Naive thymus-derived CD8-positive, alpha-beta T cell (primary cell): ENCODE measurements around the gene NT5DC4. TPM values are rescaled to one million over a fixed set of nuclear protein-coding genes. Genes with fewer than 3 reads are reported as not detected.
A peak's percentile ranks its signal among the peaks of the same experiment; 100 is the strongest.
"Not testable (repeated sequence)": the region's sequence is repeated elsewhere in the genome, so short reads cannot be mapped to it uniquely, and the experiment has no call there.

Experiments used
- ATAC-seq, 2 donors: fragments of 150-1000 bp; cut with Tn5 transposase in 1 of 2; sonication (Bioruptor Pico), chemical (Tn5 transposase) in 1 of 2; 1 replicate in 1 of 2; 2 replicates in 1 of 2; pipeline ENCODE4 v1.10.0; 2021; ENCODE audit warnings: mild to moderate bottlenecking in 2 of 2, moderate library complexity in 2 of 2
- POLR2A ChIA-PET: fragments of 350-600 bp; sonication (Branson Sonifier 250); formaldehyde crosslinking; loops from one replicate; lab custom pipeline; 2021; ENCODE audit warnings: antibody characterized with exemption; lab: Charles Lee
- DNase-seq, 10 donors: peaks; one replicate each; pipeline versions ENCODE4 v3.0.0 to v3.0.0-alpha.2; 2020 to 2022
- H3K27ac Mint-ChIP-seq, 10 donors: one replicate each; pipeline ENCODE4 v1.8.0; 2020 to 2022; ENCODE audit warnings: mild to moderate bottlenecking in 10 of 10, mixed read lengths in 10 of 10, moderate library complexity in 4 of 10, inconsistent platforms in 1 of 10
- H3K27me3 Mint-ChIP-seq, 5 donors: one replicate each; pipeline ENCODE4 v1.8.0; 2021 to 2022; ENCODE audit warnings: mixed read lengths in 5 of 5
- H3K36me3 Mint-ChIP-seq, 3 donors: one replicate each; pipeline ENCODE4 v1.8.0; 2020 to 2022; ENCODE audit warnings: mixed read lengths in 3 of 3, mild to moderate bottlenecking in 2 of 3, inconsistent platforms in 1 of 3
- H3K4me1 Mint-ChIP-seq, 4 donors: one replicate each; pipeline ENCODE4 v1.8.0; 2021 to 2022; ENCODE audit warnings: mixed read lengths in 4 of 4
- H3K4me3 Mint-ChIP-seq, 10 donors: one replicate each; pipeline ENCODE4 v1.8.0; 2020 to 2022; ENCODE audit warnings: mild to moderate bottlenecking in 10 of 10, mixed read lengths in 10 of 10, moderate library complexity in 6 of 10, inconsistent platforms in 1 of 10
- H3K9me3 Mint-ChIP-seq, 9 donors: one replicate each; pipeline ENCODE4 v1.8.0; 2020 to 2022; ENCODE audit warnings: mixed read lengths in 9 of 9, mild to moderate bottlenecking in 3 of 9, inconsistent platforms in 1 of 9, moderate library complexity in 1 of 9
- polyA plus RNA-seq, 3 donors: library from polyadenylated mRNA; unstranded; fragments of 300-500 nt; fragmentation: Illumina TruSeq; gene quantifications; one replicate each; pipeline ENCODE4 v1.2.3, GENCODE V29; 2021
- total RNA-seq, 8 experiments: library from RNA in 2 of 8; stranded (reverse) in 2 of 8; gene quantifications; one replicate each; pipeline ENCODE4 v1.2.3 and lab custom pipeline; 2021 to 2026

Gene NT5DC4
- total and polyA plus RNA-seq, 5 experiments from 2014 or later = not detected

DNA sequence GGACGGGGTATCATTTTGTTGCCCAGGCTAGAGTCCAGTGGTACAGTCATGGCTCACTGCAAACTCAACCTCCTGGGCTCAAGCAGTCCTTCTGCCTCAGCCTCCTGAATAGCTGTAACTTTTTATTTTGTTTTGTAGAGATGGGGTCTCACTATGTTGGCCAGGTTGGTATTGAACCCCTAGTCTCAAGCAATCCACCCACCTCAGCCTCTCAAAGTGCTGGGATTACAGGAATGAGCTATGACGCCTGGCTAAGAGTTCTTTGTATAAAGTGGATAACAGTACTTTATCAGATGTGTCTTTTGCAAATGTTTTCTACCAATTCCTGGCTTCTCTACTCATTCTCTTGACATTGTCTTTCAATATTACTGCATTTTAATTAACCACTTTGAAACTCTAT, 17.1 kb upstream of the NT5DC4 start:
- POLR2A ChIA-PET = no interaction called here
- no peak for DNase-seq
- ATAC-seq = no peak
- Mint-ChIP-seq H3K27me3 (peaks cover 0 to 23% (median 8%) of the 10 kb centered on the region in 5 donors), H3K27ac (no peak overlapping the region), H3K4me3 (no peak overlapping the region), H3K4me1 (peaks cover 6 to 62% (median 16%) of the 10 kb centered on the region in 4 donors), H3K36me3 (no peaks in the 10 kb centered on the region), H3K9me3 (no peaks in the 10 kb centered on the region)

DNA sequence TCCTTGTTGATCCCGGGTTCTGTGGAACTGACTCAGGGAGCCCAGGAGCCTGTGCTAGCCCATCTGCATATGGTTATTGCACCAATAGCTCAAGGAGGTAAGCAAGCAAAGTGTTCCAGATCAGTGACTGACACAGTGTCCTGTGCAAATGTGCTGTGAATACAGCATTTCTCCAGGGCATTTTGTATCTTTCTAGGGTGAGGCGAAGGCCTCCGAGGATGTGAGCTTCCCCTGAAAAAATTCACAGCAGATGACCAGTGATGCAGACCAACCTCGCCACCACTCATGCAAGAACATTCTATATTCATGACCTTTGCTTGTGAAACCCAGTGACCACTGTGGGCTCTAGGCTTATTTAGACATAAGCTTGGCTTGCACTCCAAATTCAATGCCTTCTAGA, 15.2 kb upstream of the NT5DC4 start:
- H3K4me3 Mint-ChIP-seq = peak overlapping the region in 1 of 10 donors; percentile 39
- DNase-seq = no peak
- peak overlapping the region in 1 of 10 donors; percentile 17 for H3K27ac Mint-ChIP-seq
- H3K4me1 Mint-ChIP-seq = peaks cover 6 to 58% (median 16%) of the 10 kb centered on the region in 4 donors
- POLR2A ChIA-PET = interaction anchor here (0.5 to 0.6 kb wide), 2 partner anchors 116 to 186 kb away, joined by 3 to 7 read pairs; no protein-coding TSS in a partner anchor
- no peak for ATAC-seq
- H3K27me3 Mint-ChIP-seq = peaks cover 0 to 23% (median 10%) of the 10 kb centered on the region in 5 donors
- no peaks in the 10 kb centered on the region for H3K36me3 Mint-ChIP-seq
- H3K9me3 Mint-ChIP-seq = no peaks in the 10 kb centered on the region

DNA sequence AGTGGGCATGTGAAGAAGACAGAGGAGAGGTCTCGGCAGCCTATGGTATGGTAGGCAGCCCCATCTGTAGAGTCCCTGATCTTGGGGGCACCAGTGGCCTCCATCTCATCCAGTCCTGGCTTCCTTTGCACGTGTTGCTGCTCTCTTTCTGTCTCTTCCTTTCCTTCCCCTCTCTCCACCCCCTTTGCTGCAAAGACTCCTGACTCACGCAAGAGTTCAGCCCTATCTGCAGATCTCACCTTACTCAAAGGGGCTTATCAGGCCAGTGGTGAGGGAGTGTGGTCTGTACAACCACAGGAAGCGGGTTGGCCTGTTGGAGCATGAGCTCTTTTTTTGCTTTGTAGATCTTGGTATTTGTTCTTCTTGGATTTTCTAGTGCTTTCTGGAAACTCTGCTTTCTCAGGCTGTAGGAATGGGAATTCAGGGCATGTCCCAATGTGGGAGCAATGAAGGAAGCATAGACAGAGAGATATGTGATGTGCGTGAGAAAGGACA, 14.6 kb upstream of the NT5DC4 start:
- DNase-seq (peak in 7 of 10 donors; percentile 21 to 64 (median 44)), ATAC-seq (peak; percentile 66 to 98)
- peak overlapping the region in 5 of 10 donors; percentile 16 to 63 (median 33) for H3K4me3 Mint-ChIP-seq
- POLR2A ChIA-PET = interaction anchor here (0.5 kb wide), 1 partner anchor 187 kb away, joined by 7 read pairs; no protein-coding TSS in a partner anchor
- peaks cover 6 to 58% (median 16%) of the 10 kb centered on the region in 4 donors for H3K4me1 Mint-ChIP-seq
- H3K27me3 Mint-ChIP-seq = peaks cover 0 to 28% (median 10%) of the 10 kb centered on the region in 5 donors
- H3K27ac Mint-ChIP-seq = peak overlapping the region in 5 of 10 donors; percentile 7 to 58 (median 32)
- H3K36me3 Mint-ChIP-seq = no peaks in the 10 kb centered on the region
- no peaks in the 10 kb centered on the region for H3K9me3 Mint-ChIP-seq

DNA sequence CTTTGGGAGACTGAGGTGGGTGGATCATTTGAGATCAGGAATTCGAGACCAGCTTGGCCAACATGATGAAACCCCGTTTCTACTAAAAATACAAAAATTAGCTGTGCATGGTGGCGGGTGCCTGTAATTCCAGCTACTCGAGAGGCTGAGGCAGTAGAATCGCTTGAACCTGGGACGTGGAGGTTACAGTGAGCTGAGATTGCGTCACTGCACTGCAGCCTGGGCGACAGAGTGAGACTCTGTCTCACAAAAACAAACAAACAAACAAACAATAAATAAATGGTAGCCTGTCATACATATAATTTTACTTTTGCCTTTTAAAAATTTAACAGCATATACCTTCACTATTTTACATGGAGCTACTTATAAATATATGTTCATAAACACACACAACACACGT, 13.9 kb upstream of the NT5DC4 start:
- Mint-ChIP-seq H3K4me3 (peak overlapping the region in 1 of 10 donors; percentile 4), H3K4me1 (peaks cover 6 to 58% (median 16%) of the 10 kb centered on the region in 4 donors), H3K27me3 (peaks cover 0 to 32% (median 9%) of the 10 kb centered on the region in 5 donors), H3K27ac (peak overlapping the region in 1 of 10 donors; percentile 9)
- POLR2A ChIA-PET, DNase-seq, ATAC-seq, H3K36me3 Mint-ChIP-seq, H3K9me3 Mint-ChIP-seq: not testable (repeated sequence)

DNA sequence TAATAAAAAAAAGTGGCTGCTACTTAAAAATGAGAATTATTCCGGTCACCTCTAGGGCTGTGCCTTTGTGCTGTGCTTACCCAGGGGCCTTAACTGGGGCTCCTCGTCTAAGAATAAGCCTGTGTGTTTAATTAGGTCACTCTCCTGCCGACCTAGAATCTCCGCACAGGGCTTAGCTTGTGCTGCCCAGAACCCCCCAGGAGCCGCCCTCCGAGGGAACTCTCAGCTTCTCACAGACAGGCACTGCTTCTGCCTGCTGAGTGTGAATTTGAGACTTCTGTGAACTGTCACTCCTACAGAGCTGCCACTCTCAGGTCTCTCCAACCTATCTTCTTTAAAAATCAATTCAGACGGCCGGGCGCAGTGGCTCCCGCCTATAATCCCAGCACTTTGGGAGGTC, 11.9 kb upstream of the NT5DC4 start:
- H3K27me3 Mint-ChIP-seq = peaks cover 0 to 47% (median 11%) of the 10 kb centered on the region in 5 donors
- peaks cover 6 to 53% (median 16%) of the 10 kb centered on the region in 4 donors for H3K4me1 Mint-ChIP-seq
- no peak for ATAC-seq
- peak overlapping the region in 2 of 10 donors; percentile 37 to 42 for H3K27ac Mint-ChIP-seq
- POLR2A ChIA-PET = no interaction called here
- no peaks in the 10 kb centered on the region for H3K9me3 Mint-ChIP-seq
- peak overlapping the region in 1 of 10 donors; percentile 8 for H3K4me3 Mint-ChIP-seq
- no peaks in the 10 kb centered on the region for H3K36me3 Mint-ChIP-seq
- no peak for DNase-seq

DNA sequence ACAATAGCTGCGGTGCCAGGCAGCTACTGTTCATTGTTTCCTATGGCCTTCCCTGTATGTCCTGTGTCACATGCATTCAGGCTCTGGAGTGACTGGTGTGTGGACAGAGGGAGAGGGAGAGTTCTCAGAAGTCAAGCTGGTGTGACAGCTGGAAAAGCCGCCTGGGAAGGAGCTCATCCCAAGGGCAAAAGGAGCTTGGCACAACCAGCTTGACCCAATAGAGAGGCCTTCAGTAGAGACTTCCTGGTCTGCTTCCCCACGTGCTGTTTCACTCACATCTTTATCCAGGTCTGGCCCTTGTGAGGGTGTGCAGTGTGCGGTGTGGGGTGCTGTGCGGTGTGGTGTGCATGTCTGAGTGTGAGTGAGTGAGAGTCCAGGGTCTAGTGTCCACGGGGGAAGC, 11.1 kb upstream of the NT5DC4 start:
- POLR2A ChIA-PET = no interaction called here
- Mint-ChIP-seq H3K27me3 (peaks cover 0 to 48% (median 10%) of the 10 kb centered on the region in 5 donors), H3K4me3 (no peak overlapping the region), H3K27ac (peak overlapping the region in 2 of 10 donors; percentile 42 to 83), H3K36me3 (no peaks in the 10 kb centered on the region), H3K4me1 (peaks cover 6 to 53% (median 16%) of the 10 kb centered on the region in 4 donors), H3K9me3 (no peaks in the 10 kb centered on the region)
- no peak for ATAC-seq
- no peak for DNase-seq

DNA sequence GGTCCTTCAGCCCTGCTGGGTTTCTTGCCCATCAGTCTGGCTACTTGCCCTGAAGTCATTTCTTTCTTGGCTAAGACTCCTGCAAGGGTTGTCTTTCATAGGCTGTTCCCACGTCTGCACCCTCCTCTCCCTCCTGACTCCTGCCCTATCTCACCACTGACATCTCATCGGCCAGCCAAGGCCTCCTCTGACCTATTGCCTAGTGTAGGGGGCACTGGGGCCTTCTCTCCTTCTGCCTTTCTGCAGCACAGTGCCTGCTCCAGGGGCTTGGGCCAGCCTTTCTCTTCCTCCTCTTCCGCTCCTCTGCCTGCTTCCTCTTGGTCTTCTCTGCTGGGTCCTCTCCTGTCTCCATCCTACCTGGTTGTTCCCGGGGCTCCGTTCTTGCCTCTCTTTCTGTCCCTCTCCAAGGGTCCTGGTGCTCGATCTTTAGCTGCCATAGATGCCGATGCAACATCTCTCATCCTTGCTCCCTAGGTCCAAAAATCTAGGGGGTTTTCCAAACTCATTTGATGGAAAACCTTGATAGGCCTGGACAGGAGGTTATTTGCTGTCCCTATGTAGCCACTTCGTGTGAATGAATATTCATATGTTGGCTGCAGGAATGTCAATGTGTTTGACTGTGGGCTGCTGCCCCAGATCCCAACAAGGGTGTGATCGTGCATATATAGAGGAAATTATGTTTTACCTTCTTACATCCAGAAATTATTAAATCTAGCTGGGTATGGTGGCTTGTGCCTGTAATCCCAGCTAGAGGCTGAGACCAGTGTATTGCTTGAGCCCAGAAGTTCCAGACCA, 9.7 kb upstream of the NT5DC4 start:
- Mint-ChIP-seq H3K27ac (peak overlapping the region in 2 of 10 donors; percentile 8 to 34), H3K9me3 (no peaks in the 10 kb centered on the region), H3K27me3 (peaks cover 0 to 38% (median 8%) of the 10 kb centered on the region in 5 donors), H3K4me1 (peaks cover 3 to 43% (median 7%) of the 10 kb centered on the region in 4 donors), H3K4me3 (no peak overlapping the region), H3K36me3 (no peaks in the 10 kb centered on the region)
- POLR2A ChIA-PET = no interaction called here
- DNase-seq (no peak), ATAC-seq (no peak)

DNA sequence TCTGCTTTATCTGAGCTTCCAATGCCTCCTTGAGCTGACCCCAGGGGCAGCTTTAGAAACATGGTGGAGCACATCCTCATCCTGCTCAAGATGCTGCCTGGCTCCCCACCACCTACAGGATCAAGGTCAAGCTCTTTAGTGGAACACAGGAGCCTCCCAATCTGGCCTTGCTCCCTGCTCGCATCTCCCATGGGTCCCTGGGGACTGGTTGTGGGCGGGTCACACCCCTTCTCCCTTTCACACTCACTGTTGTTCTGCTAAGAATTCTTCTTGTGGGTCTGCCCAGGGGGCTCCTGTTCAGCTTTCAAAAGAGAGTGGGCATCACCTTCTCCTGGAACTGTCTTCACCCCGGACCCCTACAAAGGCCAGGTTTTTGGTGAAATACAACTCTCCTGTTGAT, 8.4 kb upstream of the NT5DC4 start:
- peaks cover 0 to 3% (median 0%) of the 10 kb centered on the region in 3 donors for H3K36me3 Mint-ChIP-seq
- H3K4me3 Mint-ChIP-seq = no peak overlapping the region
- H3K9me3 Mint-ChIP-seq = peaks cover 0 to 6% (median 0%) of the 10 kb centered on the region in 9 donors
- H3K27ac Mint-ChIP-seq = no peak overlapping the region
- H3K27me3 Mint-ChIP-seq = peaks cover 0 to 35% (median 5%) of the 10 kb centered on the region in 5 donors
- no peak for DNase-seq
- peaks cover 0 to 30% (median 0%) of the 10 kb centered on the region in 4 donors for H3K4me1 Mint-ChIP-seq
- ATAC-seq = no peak
- POLR2A ChIA-PET = no interaction called here

DNA sequence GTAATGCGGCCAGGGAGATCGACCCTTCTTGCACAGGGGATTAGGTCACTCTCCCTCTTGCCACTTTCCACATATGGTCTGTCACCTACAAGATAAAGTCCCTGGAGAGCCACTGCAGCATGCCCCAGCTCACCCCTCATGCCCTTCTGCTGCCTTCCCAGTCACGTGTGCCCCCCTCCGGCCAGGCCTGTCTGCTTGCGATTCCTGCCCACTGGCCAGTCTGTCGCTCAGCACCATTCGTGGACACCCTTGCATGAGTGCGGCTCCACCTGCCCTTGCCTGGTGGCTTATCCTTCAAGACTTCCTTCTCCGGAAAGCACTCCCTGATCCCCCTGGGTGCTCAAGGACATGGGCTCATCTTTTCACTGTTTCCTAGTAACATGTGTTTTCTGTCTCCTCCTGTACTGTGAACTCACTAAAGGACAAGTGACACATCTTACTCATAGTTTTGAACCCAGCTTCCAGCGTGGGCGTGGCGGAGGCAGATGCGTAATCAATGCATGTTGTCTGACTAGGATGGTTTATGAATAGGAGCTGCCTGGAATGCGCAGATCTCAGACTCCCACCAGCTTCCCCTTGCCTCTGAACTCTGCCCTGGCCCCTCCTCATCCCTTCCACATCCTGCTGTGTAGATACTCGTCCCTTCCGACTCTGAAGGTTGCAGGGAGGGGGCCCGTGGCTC, 7.8 kb upstream of the NT5DC4 start:
- peaks cover 0 to 3% (median 0%) of the 10 kb centered on the region in 3 donors for H3K36me3 Mint-ChIP-seq
- peaks cover 0 to 25% (median 0%) of the 10 kb centered on the region in 4 donors for H3K4me1 Mint-ChIP-seq
- DNase-seq (no peak), ATAC-seq (no peak)
- POLR2A ChIA-PET = no interaction called here
- H3K9me3 Mint-ChIP-seq = peaks cover 0 to 6% (median 0%) of the 10 kb centered on the region in 9 donors
- H3K4me3 Mint-ChIP-seq = peak overlapping the region in 1 of 10 donors; percentile 36
- no peak overlapping the region for H3K27ac Mint-ChIP-seq
- peaks cover 0 to 35% (median 5%) of the 10 kb centered on the region in 5 donors for H3K27me3 Mint-ChIP-seq

DNA sequence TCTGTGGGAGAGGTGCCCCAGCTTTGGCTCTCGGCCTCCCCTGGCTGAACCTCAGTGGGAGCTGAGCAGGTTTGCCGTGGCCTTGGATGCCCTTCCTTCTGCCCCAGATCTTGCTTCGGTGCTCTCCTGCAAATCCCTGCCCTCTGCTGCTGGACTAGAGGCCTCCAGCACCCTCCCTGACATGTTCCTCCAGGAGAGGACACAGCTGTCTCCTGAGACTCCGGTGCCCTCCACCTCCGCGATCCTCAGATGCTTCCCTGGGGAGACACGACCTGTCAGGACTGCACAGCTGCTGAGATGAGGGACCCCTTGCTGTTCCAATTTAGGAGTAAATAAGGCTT, 7.3 kb upstream of the NT5DC4 start:
- Mint-ChIP-seq H3K27me3 (peaks cover 0 to 35% (median 5%) of the 10 kb centered on the region in 5 donors), H3K4me1 (peaks cover 0 to 19% (median 0%) of the 10 kb centered on the region in 4 donors), H3K4me3 (no peak overlapping the region), H3K27ac (peak overlapping the region in 1 of 10 donors; percentile 4), H3K36me3 (peaks cover 0 to 3% (median 0%) of the 10 kb centered on the region in 3 donors), H3K9me3 (peaks cover 0 to 6% (median 0%) of the 10 kb centered on the region in 9 donors)
- DNase-seq (no peak), ATAC-seq (no peak)
- POLR2A ChIA-PET = no interaction called here

DNA sequence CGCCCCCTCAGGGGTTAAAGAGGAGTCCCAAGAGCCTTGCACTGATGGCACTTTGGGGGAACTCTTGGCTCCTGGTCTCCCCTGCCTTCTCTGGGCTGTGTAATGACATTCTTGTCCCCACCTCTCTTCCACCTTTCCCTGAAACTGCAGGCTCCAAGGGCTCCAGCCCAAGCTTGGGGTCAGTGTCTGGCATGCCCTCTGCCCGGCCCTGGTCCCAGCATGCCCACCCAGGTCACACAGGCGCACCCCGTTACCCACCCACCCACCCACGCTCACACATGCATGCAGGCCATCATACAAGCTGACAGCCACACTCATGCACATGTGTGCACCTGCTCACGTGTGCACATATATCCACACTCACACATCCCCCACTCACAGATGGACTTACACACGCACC, 6.9 kb upstream of the NT5DC4 start:
- ATAC-seq (no peak), DNase-seq (no peak)
- Mint-ChIP-seq H3K27me3 (peaks cover 0 to 35% (median 5%) of the 10 kb centered on the region in 5 donors), H3K4me3 (no peak overlapping the region), H3K4me1 (peaks cover 0 to 16% (median 0%) of the 10 kb centered on the region in 4 donors), H3K36me3 (peaks cover 0 to 3% (median 0%) of the 10 kb centered on the region in 3 donors), H3K9me3 (peaks cover 0 to 6% (median 0%) of the 10 kb centered on the region in 9 donors), H3K27ac (no peak overlapping the region)
- POLR2A ChIA-PET = no interaction called here

DNA sequence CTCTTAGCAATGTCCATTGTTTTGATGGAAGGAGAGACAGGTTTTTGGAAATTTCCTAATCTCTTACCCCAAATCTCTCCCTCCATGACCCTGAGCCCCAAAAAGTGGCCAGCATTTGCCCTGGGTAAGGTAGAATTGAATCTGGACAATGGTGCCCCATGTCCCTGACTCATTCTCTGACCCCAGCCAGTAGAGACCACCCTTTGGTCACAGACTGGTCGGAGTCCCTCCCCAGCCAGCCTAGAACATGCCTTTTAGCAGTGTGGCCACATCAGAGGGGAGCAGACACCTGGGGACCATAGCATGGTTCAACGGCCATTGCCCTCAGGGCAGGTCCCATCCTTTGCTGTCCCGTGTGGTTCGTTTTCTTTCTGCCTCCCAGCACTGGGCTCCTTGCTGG, 6.5 kb upstream of the NT5DC4 start:
- peaks cover 0 to 35% (median 5%) of the 10 kb centered on the region in 5 donors for H3K27me3 Mint-ChIP-seq
- peaks cover 0 to 6% (median 0%) of the 10 kb centered on the region in 9 donors for H3K9me3 Mint-ChIP-seq
- H3K36me3 Mint-ChIP-seq = peaks cover 0 to 3% (median 0%) of the 10 kb centered on the region in 3 donors
- no peak overlapping the region for H3K4me3 Mint-ChIP-seq
- DNase-seq = no peak
- ATAC-seq = no peak
- H3K4me1 Mint-ChIP-seq = peaks cover 0 to 12% (median 0%) of the 10 kb centered on the region in 4 donors
- no peak overlapping the region for H3K27ac Mint-ChIP-seq
- POLR2A ChIA-PET = no interaction called here
